Measurements from ENCODE around the gene UBB.

The UBB gene

GRCh38 chr17:16380640-16381495 is at the start of gene UBB:
UBB (plus strand) TSS chr17:16381091; CDS start chr17:16381908, 817 bp downstream.
- Histone ChIP-seq H3K79me2 (ENCODE audit: control insufficient read depth, insufficient read depth, low read length, unreplicated experiment) (peaks cover 24% of the 10 kb centered on the region), H3K27ac (ENCODE audit: low read depth, low read length) (peak within 1 kb of the TSS; percentile 86), H2AFZ (ENCODE audit: low read length, unreplicated experiment) (peak within 1 kb of the TSS; percentile 67), H3K4me3 (ENCODE audit: low read depth, low read length) (peak within 1 kb of the TSS; percentile 96), H3K36me3 (ENCODE audit: insufficient read depth, low read length) (peaks cover 16% of the 10 kb centered on the region), H3K4me1 (ENCODE audit: control insufficient read depth, insufficient read depth, low read length, unreplicated experiment) (peaks cover 25% of the 10 kb centered on the region), H3K27me3 (ENCODE audit: insufficient read depth, low read length) (no peaks in the 10 kb centered on the region)

- no peaks in the 10 kb centered on the region for H3K27me3 ChIP-seq (ENCODE audit: insufficient read depth, low read length)
- H2AFZ ChIP-seq (ENCODE audit: low read length, unreplicated experiment): no peak overlapping the region
- H3K4me1 ChIP-seq (ENCODE audit: control insufficient read depth, insufficient read depth, low read length, unreplicated experiment): no peaks in the 10 kb centered on the region
- H3K4me3 ChIP-seq (ENCODE audit: low read depth, low read length): no peak overlapping the region
- H3K79me2 ChIP-seq (ENCODE audit: control insufficient read depth, insufficient read depth, low read length, unreplicated experiment): no peaks in the 10 kb centered on the region
- no peak overlapping the region for H3K27ac ChIP-seq (ENCODE audit: low read depth, low read length)
- no peaks in the 10 kb centered on the region for H3K36me3 ChIP-seq (ENCODE audit: insufficient read depth, low read length)
Measured at GRCh38 chr17:16338391-16338790, 42.5 kb upstream of the UBB start.

GRCh38 chr17:16339402-16339801 is 41.5 kb upstream of the UBB start:
- Histone ChIP-seq H3K36me3 (ENCODE audit: insufficient read depth, low read length) (0 out of 2 replicates have a peak, but pooled peaks cover 4% of the 10 kb centered on the region), H3K79me2 (ENCODE audit: control insufficient read depth, insufficient read depth, low read length, unreplicated experiment) (no peaks in the 10 kb centered on the region), H3K27me3 (ENCODE audit: insufficient read depth, low read length) (no peaks in the 10 kb centered on the region), H3K4me1 (ENCODE audit: control insufficient read depth, insufficient read depth, low read length, unreplicated experiment) (no peaks in the 10 kb centered on the region), H3K27ac (ENCODE audit: low read depth, low read length) (no peak overlapping the region), H3K4me3 (ENCODE audit: low read depth, low read length) (no peak overlapping the region), H2AFZ (ENCODE audit: low read length, unreplicated experiment) (no peak overlapping the region)

DNA sequence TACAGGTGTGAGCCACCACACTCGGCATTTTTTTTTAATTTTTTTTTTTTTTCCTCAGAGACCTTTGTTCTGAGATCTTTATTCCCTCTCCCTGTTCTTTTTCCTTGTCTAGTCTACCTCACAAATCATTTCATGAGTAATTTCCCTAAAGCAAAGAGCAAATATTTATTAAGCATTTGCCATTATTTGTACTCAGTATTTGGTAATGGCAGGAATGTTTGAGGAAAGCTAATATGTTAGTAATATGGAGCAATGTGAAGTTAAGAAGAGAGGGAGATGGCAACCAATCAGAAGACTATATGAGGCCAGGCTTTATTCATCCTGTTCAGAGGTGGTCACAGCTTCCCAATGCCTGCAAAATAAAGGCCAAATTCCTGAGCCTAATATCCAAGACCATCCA is 40.9 kb upstream of the UBB start:
- H3K27me3 ChIP-seq (ENCODE audit: insufficient read depth, low read length): no peaks in the 10 kb centered on the region
- no peaks in the 10 kb centered on the region for H3K4me1 ChIP-seq (ENCODE audit: control insufficient read depth, insufficient read depth, low read length, unreplicated experiment)
- 0 out of 2 replicates have a peak, but pooled peaks cover 5% of the 10 kb centered on the region for H3K36me3 ChIP-seq (ENCODE audit: insufficient read depth, low read length)
- no peak overlapping the region for H3K27ac ChIP-seq (ENCODE audit: low read depth, low read length)
- no peak overlapping the region for H3K4me3 ChIP-seq (ENCODE audit: low read depth, low read length)
- H3K79me2 ChIP-seq (ENCODE audit: control insufficient read depth, insufficient read depth, low read length, unreplicated experiment): no peaks in the 10 kb centered on the region
- no peak overlapping the region for H2AFZ ChIP-seq (ENCODE audit: low read length, unreplicated experiment)

GRCh38 chr17:16342979-16343378 is 37.9 kb upstream of the UBB start:
- H2AFZ ChIP-seq (ENCODE audit: low read length, unreplicated experiment): no peak overlapping the region
- no peak overlapping the region for H3K27ac ChIP-seq (ENCODE audit: low read depth, low read length)
- H3K4me1 ChIP-seq (ENCODE audit: control insufficient read depth, insufficient read depth, low read length, unreplicated experiment): no peaks in the 10 kb centered on the region
- H3K36me3 ChIP-seq (ENCODE audit: insufficient read depth, low read length): peaks cover 11% of the 10 kb centered on the region; the same call in 1 of the 2 replicates
- no peaks in the 10 kb centered on the region for H3K27me3 ChIP-seq (ENCODE audit: insufficient read depth, low read length)
- no peaks in the 10 kb centered on the region for H3K79me2 ChIP-seq (ENCODE audit: control insufficient read depth, insufficient read depth, low read length, unreplicated experiment)
- no peak overlapping the region for H3K4me3 ChIP-seq (ENCODE audit: low read depth, low read length)

- H2AFZ ChIP-seq (ENCODE audit: low read length, unreplicated experiment): no peak overlapping the region
- H3K4me3 ChIP-seq (ENCODE audit: low read depth, low read length): no peak overlapping the region
- no peaks in the 10 kb centered on the region for H3K79me2 ChIP-seq (ENCODE audit: control insufficient read depth, insufficient read depth, low read length, unreplicated experiment)
- no peak overlapping the region for H3K27ac ChIP-seq (ENCODE audit: low read depth, low read length)
- peaks cover 11% of the 10 kb centered on the region; the same call in 1 of the 2 replicates for H3K36me3 ChIP-seq (ENCODE audit: insufficient read depth, low read length)
- H3K27me3 ChIP-seq (ENCODE audit: insufficient read depth, low read length): no peaks in the 10 kb centered on the region
- H3K4me1 ChIP-seq (ENCODE audit: control insufficient read depth, insufficient read depth, low read length, unreplicated experiment): no peaks in the 10 kb centered on the region
Measured at GRCh38 chr17:16343569-16343968, 37.3 kb upstream of the UBB start.

- no peaks in the 10 kb centered on the region for H3K27me3 ChIP-seq (ENCODE audit: insufficient read depth, low read length)
- H3K4me3 ChIP-seq (ENCODE audit: low read depth, low read length): no peak overlapping the region
- peaks cover 7% of the 10 kb centered on the region for H3K79me2 ChIP-seq (ENCODE audit: control insufficient read depth, insufficient read depth, low read length, unreplicated experiment)
- peaks cover 11% of the 10 kb centered on the region; the same call in 1 of the 2 replicates for H3K36me3 ChIP-seq (ENCODE audit: insufficient read depth, low read length)
- no peak overlapping the region for H2AFZ ChIP-seq (ENCODE audit: low read length, unreplicated experiment)
- no peaks in the 10 kb centered on the region for H3K4me1 ChIP-seq (ENCODE audit: control insufficient read depth, insufficient read depth, low read length, unreplicated experiment)
- H3K27ac ChIP-seq (ENCODE audit: low read depth, low read length): no peak overlapping the region
Measured at GRCh38 chr17:16345565-16345964, 35.3 kb upstream of the UBB start.

GRCh38 chr17:16346721-16347271 is 34.1 kb upstream of the UBB start:
- Histone ChIP-seq H3K36me3 (ENCODE audit: insufficient read depth, low read length) (peaks cover 11% of the 10 kb centered on the region; the same call in 1 of the 2 replicates), H3K4me3 (ENCODE audit: low read depth, low read length) (no peak overlapping the region), H3K79me2 (ENCODE audit: control insufficient read depth, insufficient read depth, low read length, unreplicated experiment) (peaks cover 19% of the 10 kb centered on the region), H3K4me1 (ENCODE audit: control insufficient read depth, insufficient read depth, low read length, unreplicated experiment) (peaks cover 6% of the 10 kb centered on the region), H2AFZ (ENCODE audit: low read length, unreplicated experiment) (no peak overlapping the region), H3K27ac (ENCODE audit: low read depth, low read length) (no peak overlapping the region), H3K27me3 (ENCODE audit: insufficient read depth, low read length) (no peaks in the 10 kb centered on the region)

DNA sequence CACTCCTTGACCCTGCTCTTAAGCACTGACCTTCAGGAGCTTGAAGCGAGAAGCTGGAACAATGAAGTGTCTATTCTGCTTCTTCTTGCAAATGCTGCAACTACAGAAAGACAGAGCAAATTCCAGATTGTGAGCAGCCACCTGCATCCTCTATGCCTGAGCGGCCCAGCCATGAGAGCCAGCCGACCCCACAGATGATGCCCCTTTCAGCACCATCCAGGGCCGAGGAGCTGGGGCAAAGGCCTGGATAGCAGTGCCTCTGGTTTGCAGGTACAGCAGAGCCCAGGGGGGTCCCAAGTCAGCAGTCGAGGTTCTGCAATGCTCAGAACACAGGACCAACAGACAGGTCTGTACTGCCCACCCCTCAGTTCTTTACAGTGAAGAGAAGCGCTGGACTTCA is 32.3 kb upstream of the UBB start:
- Histone ChIP-seq H3K4me1 (ENCODE audit: control insufficient read depth, insufficient read depth, low read length, unreplicated experiment) (peaks cover 6% of the 10 kb centered on the region), H2AFZ (ENCODE audit: low read length, unreplicated experiment) (no peak overlapping the region), H3K36me3 (ENCODE audit: insufficient read depth, low read length) (peaks cover 11% of the 10 kb centered on the region; the same call in 1 of the 2 replicates), H3K79me2 (ENCODE audit: control insufficient read depth, insufficient read depth, low read length, unreplicated experiment) (peaks cover 29% of the 10 kb centered on the region), H3K27ac (ENCODE audit: low read depth, low read length) (no peak overlapping the region), H3K27me3 (ENCODE audit: insufficient read depth, low read length) (no peaks in the 10 kb centered on the region), H3K4me3 (ENCODE audit: low read depth, low read length) (no peak overlapping the region)

DNA sequence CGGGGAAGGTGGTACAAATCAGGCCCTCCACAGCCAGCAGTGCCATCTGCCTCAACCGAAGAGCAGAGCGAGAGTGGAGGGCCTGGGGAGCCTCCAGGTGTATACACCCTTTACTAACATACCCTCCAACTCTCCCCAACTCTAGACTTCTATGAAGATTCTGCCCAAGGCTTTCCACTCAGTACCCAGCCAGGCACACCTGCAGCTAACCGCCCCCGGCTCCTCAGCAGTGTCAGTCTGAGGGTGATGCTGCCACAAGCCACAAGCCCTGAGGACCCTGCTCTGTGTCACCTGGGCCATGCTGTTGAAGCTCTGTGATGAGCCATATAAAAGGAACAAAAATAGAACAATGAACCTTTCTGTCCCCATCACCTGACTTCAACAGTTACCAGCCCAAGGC is 31.5 kb upstream of the UBB start:
- no peak overlapping the region for H2AFZ ChIP-seq (ENCODE audit: low read length, unreplicated experiment)
- H3K36me3 ChIP-seq (ENCODE audit: insufficient read depth, low read length): peaks cover 6% of the 10 kb centered on the region; the same call in 1 of the 2 replicates
- H3K4me1 ChIP-seq (ENCODE audit: control insufficient read depth, insufficient read depth, low read length, unreplicated experiment): peaks cover 6% of the 10 kb centered on the region
- H3K79me2 ChIP-seq (ENCODE audit: control insufficient read depth, insufficient read depth, low read length, unreplicated experiment): peaks cover 29% of the 10 kb centered on the region
- H3K27ac ChIP-seq (ENCODE audit: low read depth, low read length): no peak overlapping the region
- no peaks in the 10 kb centered on the region for H3K27me3 ChIP-seq (ENCODE audit: insufficient read depth, low read length)
- no peak overlapping the region for H3K4me3 ChIP-seq (ENCODE audit: low read depth, low read length)

Data from ACC112 (cell line).